Stimulated activated CD4-positive, alpha-beta T cell treated with anti-CD3 and anti-CD28 coated beads, Interleukin-4, amount 100 ng/mL, for 48 hours (primary cell): ENCODE data around the gene EPC2.

Experiments used
- DNase-seq, 2 donors: peaks; one replicate each; pipeline ENCODE4 v3.0.0-alpha.2; 2020; ENCODE audit warnings: low read depth in 2 of 2

The EPC2 gene

GRCh38 chr2:148643998-148644882 lies at the start of gene EPC2:
TSS of gene EPC2 (plus strand) at chr2:148644751. CDS start at chr2:148645018, 267 bp downstream.
- peak; percentile 82 to 84 for DNase-seq

- no peak for DNase-seq
These were observed 48.5 kb upstream of the EPC2 start for GRCh38 chr2:148596018-148596417.

GRCh38 chr2:148599109-148599991 lies 45.2 kb upstream of the EPC2 start:
- DNase-seq = no peak

- peak in 1 of 2 donors; percentile 4 for DNase-seq
These were observed 41.5 kb upstream of the EPC2 start for GRCh38 chr2:148602885-148603561.

GRCh38 chr2:148603562-148603920 lies 41.0 kb upstream of the EPC2 start:
- DNase-seq = no peak

- no peak for DNase-seq
These were observed 39.6 kb upstream of the EPC2 start for GRCh38 chr2:148604927-148605326.

GRCh38 chr2:148607566-148607965 lies 37.0 kb upstream of the EPC2 start:
- DNase-seq = no peak

GRCh38 chr2:148613231-148614013 lies 31.1 kb upstream of the EPC2 start:
- DNase-seq = no peak

- no peak for DNase-seq
These were observed 30.6 kb upstream of the EPC2 start for GRCh38 chr2:148614014-148614321.

GRCh38 chr2:148614322-148615049 lies 30.1 kb upstream of the EPC2 start:
- DNase-seq = no peak

- no peak for DNase-seq
These were observed 29.1 kb upstream of the EPC2 start for GRCh38 chr2:148615381-148615841.

- DNase-seq = no peak
These were observed 27.9 kb upstream of the EPC2 start for GRCh38 chr2:148616662-148617061.

- DNase-seq = no peak
These were observed 27.3 kb upstream of the EPC2 start for GRCh38 chr2:148617219-148617618.

- DNase-seq = no peak
These were observed 24.9 kb upstream of the EPC2 start for GRCh38 chr2:148619560-148620195.

GRCh38 chr2:148622366-148622765 lies 22.2 kb upstream of the EPC2 start:
- DNase-seq = no peak

- no peak for DNase-seq
These were observed 21.5 kb upstream of the EPC2 start for GRCh38 chr2:148623086-148623485.

GRCh38 chr2:148627224-148627623 lies 17.3 kb upstream of the EPC2 start:
- no peak for DNase-seq

- no peak for DNase-seq
These were observed 9.8 kb upstream of the EPC2 start for GRCh38 chr2:148634749-148635148.

- DNase-seq = no peak
These were observed 6.0 kb upstream of the EPC2 start for GRCh38 chr2:148638543-148638942.

GRCh38 chr2:148640767-148641166 lies 3.8 kb upstream of the EPC2 start:
- DNase-seq = no peak
